Activated CD4-positive, alpha-beta memory T cell treated with anti-CD3 and anti-CD28 coated beads, Interleukin-2, amount 10 ng/mL, durations not matched to agents 7 days and 5 days (primary cell): ENCODE measurements around the gene CACNA1C. TPM values are rescaled to one million over a fixed set of nuclear protein-coding genes. Genes with fewer than 3 reads are reported as not detected.

ENCODE experiments used
- CTCF ChIA-PET: fragments of 350-600 bp; sonication (Branson Sonifier 250); formaldehyde crosslinking; loops from one replicate; lab custom pipeline; 2021; ENCODE audit warnings: antibody characterized with exemption, inconsistent platforms; lab: Charles Lee
- POLR2A ChIA-PET: fragments of 350-600 bp; sonication (Branson Sonifier 250); formaldehyde crosslinking; loops from one replicate; lab custom pipeline; 2021; ENCODE audit warnings: antibody characterized with exemption; lab: Charles Lee
- DNase-seq: peaks from one replicate; pipeline ENCODE4 v3.0.0-alpha.2; 2020
- H3K27ac Mint-ChIP-seq: one replicate; pipeline ENCODE4 v1.8.0; 2021; ENCODE audit warnings: mild to moderate bottlenecking, mixed read lengths
- H3K27me3 Mint-ChIP-seq: one replicate; pipeline ENCODE4 v1.8.0; 2021; ENCODE audit warnings: mixed read lengths
- H3K36me3 Mint-ChIP-seq: one replicate; pipeline ENCODE4 v1.8.0; 2021; ENCODE audit warnings: low read depth, mixed read lengths
- H3K4me1 Mint-ChIP-seq: one replicate; pipeline ENCODE4 v1.8.0; 2021; ENCODE audit warnings: mixed read lengths
- H3K4me3 Mint-ChIP-seq: one replicate; pipeline ENCODE4 v1.8.0; 2021; ENCODE audit warnings: mild to moderate bottlenecking, mixed read lengths
- H3K9me3 Mint-ChIP-seq: one replicate; pipeline ENCODE4 v1.8.0; 2021; ENCODE audit warnings: mixed read lengths
- total RNA-seq, 2 experiments: library from RNA; stranded (reverse); gene quantifications; one replicate each; pipeline ENCODE4 v1.2.3, GENCODE V29; 2021

Gene CACNA1C
- total RNA-seq, 2 experiments from 2014 or later = 0.30 TPM

- Mint-ChIP-seq H3K27me3 (peaks cover 42% of the 10 kb centered on the region), H3K4me1 (peaks cover 8% of the 10 kb centered on the region), H3K27ac (no peak overlapping the region), H3K9me3 (peaks cover 2% of the 10 kb centered on the region), H3K36me3 (no peaks in the 10 kb centered on the region), H3K4me3 (no peak overlapping the region)
- POLR2A ChIA-PET = no interaction called here
- CTCF ChIA-PET = no interaction called here
- no peak for DNase-seq
Measured at GRCh38 chr12:2149091-2149490, 96.3 kb downstream of the CACNA1C start.

DNA sequence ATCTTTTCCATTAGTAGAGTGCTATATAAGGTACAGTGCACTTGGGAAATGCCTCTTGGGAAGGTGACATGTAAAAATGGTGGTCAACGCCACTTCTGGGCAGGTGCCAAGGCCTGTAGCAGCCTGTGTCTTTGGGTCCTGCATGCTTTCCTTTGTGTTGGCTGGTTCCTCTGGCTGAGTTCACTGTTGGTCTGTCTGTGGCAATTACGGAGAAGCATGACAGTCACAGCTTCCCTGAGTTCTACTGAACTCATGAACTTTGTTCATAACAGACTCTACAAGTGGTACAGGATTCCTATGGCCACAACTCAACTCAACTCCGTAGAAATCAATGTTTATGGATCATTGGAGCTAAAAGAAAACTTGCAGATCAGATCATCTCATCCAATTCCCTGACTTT, 98.0 kb downstream of the CACNA1C start:
- peaks cover 2% of the 10 kb centered on the region for H3K9me3 Mint-ChIP-seq
- no peak overlapping the region for H3K27ac Mint-ChIP-seq
- no peak for DNase-seq
- H3K27me3 Mint-ChIP-seq = peaks cover 41% of the 10 kb centered on the region
- H3K4me1 Mint-ChIP-seq = peaks cover 8% of the 10 kb centered on the region
- no peak overlapping the region for H3K4me3 Mint-ChIP-seq
- POLR2A ChIA-PET = no interaction called here
- CTCF ChIA-PET = no interaction called here
- no peaks in the 10 kb centered on the region for H3K36me3 Mint-ChIP-seq

GRCh38 chr12:2151391-2151790, 98.6 kb downstream of the CACNA1C start:
- no peak overlapping the region for H3K27ac Mint-ChIP-seq
- H3K36me3 Mint-ChIP-seq = no peaks in the 10 kb centered on the region
- H3K4me1 Mint-ChIP-seq = peaks cover 8% of the 10 kb centered on the region
- ChIA-PET POLR2A (no interaction called here), CTCF (no interaction called here)
- no peak for DNase-seq
- peaks cover 37% of the 10 kb centered on the region for H3K27me3 Mint-ChIP-seq
- no peak overlapping the region for H3K4me3 Mint-ChIP-seq
- peaks cover 2% of the 10 kb centered on the region for H3K9me3 Mint-ChIP-seq

DNA sequence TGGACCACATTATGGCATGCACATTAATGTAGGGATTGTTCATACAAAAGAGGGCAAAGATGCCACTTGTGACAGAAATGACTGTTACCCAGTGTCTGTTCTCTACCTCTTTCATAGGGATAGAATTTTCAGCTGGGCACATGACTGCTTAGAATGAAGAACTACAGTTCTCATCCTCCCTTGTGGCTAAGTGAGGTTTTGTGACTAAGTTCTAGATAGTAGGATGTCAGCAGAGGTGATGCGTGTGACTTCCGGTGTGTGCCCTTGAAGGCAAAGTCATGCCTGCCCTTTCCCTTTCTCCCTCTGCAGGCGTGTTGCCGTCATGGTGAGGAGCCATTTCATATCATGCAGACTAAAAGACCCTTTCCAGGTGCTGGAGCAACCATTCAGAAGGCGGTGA, 99.3 kb downstream of the CACNA1C start:
- Mint-ChIP-seq H3K27ac (no peak overlapping the region), H3K36me3 (no peaks in the 10 kb centered on the region), H3K9me3 (peaks cover 2% of the 10 kb centered on the region), H3K4me1 (peaks cover 8% of the 10 kb centered on the region), H3K27me3 (peaks cover 35% of the 10 kb centered on the region), H3K4me3 (no peak overlapping the region)
- ChIA-PET CTCF (no interaction called here), POLR2A (no interaction called here)
- peak; percentile 40 for DNase-seq

- H3K27ac Mint-ChIP-seq = no peak overlapping the region
- H3K36me3 Mint-ChIP-seq = no peaks in the 10 kb centered on the region
- H3K9me3 Mint-ChIP-seq = peaks cover under 1% of the 10 kb centered on the region
- H3K4me1 Mint-ChIP-seq = peaks cover 8% of the 10 kb centered on the region
- CTCF ChIA-PET = no interaction called here
- POLR2A ChIA-PET = no interaction called here
- no peak for DNase-seq
- H3K27me3 Mint-ChIP-seq = peaks cover 26% of the 10 kb centered on the region
- H3K4me3 Mint-ChIP-seq = no peak overlapping the region
Measured at GRCh38 chr12:2154050-2154449, 101.3 kb downstream of the CACNA1C start.

DNA sequence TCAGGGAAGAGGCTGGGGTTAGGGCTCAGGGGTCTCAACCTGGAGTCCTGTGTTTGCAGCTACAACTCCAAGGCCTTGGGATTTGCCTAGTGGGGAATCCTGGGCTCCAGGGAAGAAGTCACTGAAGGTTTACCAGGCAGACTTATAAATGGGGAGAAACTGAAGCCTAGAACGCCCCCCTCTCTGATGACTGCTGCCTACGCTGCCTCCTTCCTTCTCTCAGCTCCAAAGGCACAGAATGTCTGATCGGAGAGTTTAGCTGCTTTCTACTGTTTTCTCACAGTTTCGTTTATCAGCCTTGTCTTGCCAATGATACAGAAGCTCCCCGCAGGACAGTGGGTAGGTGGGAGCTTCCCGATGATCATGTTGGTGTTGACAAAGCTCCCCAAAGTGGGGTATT, 101.7 kb downstream of the CACNA1C start:
- Mint-ChIP-seq H3K36me3 (no peaks in the 10 kb centered on the region), H3K27me3 (peaks cover 22% of the 10 kb centered on the region), H3K4me1 (peaks cover 8% of the 10 kb centered on the region), H3K4me3 (no peak overlapping the region), H3K9me3 (no peaks in the 10 kb centered on the region), H3K27ac (no peak overlapping the region)
- ChIA-PET CTCF (no interaction called here), POLR2A (no interaction called here)
- no peak for DNase-seq

GRCh38 chr12:2156333-2156732, 103.5 kb downstream of the CACNA1C start:
- peaks cover 8% of the 10 kb centered on the region for H3K4me1 Mint-ChIP-seq
- H3K36me3 Mint-ChIP-seq = no peaks in the 10 kb centered on the region

DNA sequence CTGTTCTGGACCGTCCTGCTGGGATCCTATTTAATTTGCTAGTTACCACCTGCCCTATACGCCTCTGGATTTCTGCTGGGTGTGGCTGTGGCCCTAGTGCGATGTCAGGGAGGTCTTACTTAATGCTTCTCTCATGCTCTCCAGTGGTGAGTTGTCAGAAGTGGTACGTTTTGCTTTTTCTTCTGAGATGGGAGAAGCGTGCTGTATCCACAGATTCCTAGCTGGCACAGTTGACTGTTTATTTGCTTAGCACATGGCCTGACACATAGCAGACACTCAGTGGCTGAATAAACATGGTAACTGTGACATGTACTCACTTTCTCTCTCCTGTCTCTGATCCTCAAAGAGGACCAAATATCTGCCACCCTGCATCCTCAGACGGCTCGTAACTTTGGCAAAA, 107.3 kb downstream of the CACNA1C start:
- H3K4me1 Mint-ChIP-seq = no peaks in the 10 kb centered on the region
- ChIA-PET POLR2A (no interaction called here), CTCF (no interaction called here)
- H3K27me3 Mint-ChIP-seq = peaks cover 5% of the 10 kb centered on the region
- no peak for DNase-seq
- H3K9me3 Mint-ChIP-seq = no peaks in the 10 kb centered on the region
- H3K4me3 Mint-ChIP-seq = no peak overlapping the region
- no peaks in the 10 kb centered on the region for H3K36me3 Mint-ChIP-seq
- H3K27ac Mint-ChIP-seq = no peak overlapping the region

More at GRCh38 chr12:2156333-2156732, 103.5 kb downstream of the CACNA1C start:
- Mint-ChIP-seq H3K4me3 (no peak overlapping the region), H3K27ac (no peak overlapping the region), H3K27me3 (peaks cover 16% of the 10 kb centered on the region), H3K9me3 (no peaks in the 10 kb centered on the region)
- DNase-seq = no peak
- CTCF ChIA-PET = no interaction called here
- POLR2A ChIA-PET = interaction anchor here (1.1 kb wide), 1 partner anchor 16 kb away, joined by 3 read pairs; no protein-coding TSS in a partner anchor

DNA sequence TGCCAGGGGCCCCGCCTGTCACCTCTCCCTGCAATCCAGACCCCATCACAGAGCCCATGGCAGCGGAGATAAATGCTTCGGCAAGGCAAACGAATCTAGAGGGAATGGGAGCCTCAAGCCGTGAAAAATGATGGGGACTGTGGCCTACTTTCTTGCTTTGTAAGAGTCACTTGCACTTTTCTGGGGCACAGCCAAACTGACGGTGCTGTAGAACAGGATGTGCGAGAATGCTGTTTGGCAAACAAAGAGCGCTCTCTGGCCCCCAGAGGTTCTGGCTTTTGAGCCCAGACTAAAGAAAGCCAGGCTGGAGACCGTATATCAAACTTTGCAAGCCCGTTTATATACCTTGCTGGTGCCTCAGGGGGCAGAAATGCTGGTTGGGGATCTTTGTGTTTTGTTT, 108.7 kb downstream of the CACNA1C start:
- no peak overlapping the region for H3K4me3 Mint-ChIP-seq
- ChIA-PET CTCF (no interaction called here), POLR2A (no interaction called here)
- H3K36me3 Mint-ChIP-seq = no peaks in the 10 kb centered on the region
- H3K9me3 Mint-ChIP-seq = no peaks in the 10 kb centered on the region
- peaks cover 7% of the 10 kb centered on the region for H3K27me3 Mint-ChIP-seq
- DNase-seq = no peak
- no peaks in the 10 kb centered on the region for H3K4me1 Mint-ChIP-seq
- no peak overlapping the region for H3K27ac Mint-ChIP-seq

DNA sequence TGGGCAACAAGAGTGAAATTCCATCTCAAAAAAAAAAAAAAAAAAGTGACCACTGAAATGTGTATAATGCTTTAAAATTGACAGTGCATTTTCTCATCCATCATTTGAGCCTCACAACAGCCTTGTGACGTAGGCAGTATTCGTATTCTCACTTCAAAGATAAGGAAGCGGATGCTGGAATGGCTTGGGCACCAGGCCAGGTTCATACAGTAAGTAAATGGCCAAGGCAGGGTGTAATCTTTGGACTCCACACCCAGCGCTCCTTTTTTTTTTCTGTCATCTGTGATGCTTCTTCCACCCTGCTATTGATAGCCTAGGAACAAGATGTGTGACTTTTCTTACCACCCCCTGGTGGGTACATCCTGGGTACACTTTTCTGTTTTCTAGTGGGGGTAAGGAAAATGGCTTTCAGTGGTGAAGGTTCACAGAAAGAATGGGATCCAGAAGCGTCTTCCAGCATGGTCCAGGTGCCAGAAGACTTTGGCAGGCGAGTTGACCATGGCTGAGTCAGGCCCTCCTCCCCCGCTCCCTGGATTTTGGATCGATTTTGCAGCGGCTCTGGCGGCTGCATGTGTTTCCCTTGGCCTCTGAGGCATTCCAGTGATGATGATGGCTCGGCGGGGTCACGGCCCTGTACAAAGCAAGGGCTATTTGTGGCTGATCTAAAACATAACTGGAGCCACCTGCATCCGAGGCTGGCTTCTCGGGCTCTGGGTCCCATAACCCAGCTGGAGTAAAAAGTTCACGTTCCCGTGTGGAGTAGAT, 110.6 kb downstream of the CACNA1C start:
- Mint-ChIP-seq H3K4me1 (no peaks in the 10 kb centered on the region), H3K36me3 (no peaks in the 10 kb centered on the region), H3K27ac (no peak overlapping the region), H3K4me3 (no peak overlapping the region), H3K27me3 (peaks cover 10% of the 10 kb centered on the region), H3K9me3 (peaks cover 3% of the 10 kb centered on the region)
- POLR2A ChIA-PET = no interaction called here
- CTCF ChIA-PET = no interaction called here
- no peak for DNase-seq

- DNase-seq = no peak
- Mint-ChIP-seq H3K27me3 (peaks cover 10% of the 10 kb centered on the region), H3K36me3 (no peaks in the 10 kb centered on the region), H3K4me3 (no peak overlapping the region), H3K9me3 (peaks cover 4% of the 10 kb centered on the region), H3K4me1 (no peaks in the 10 kb centered on the region), H3K27ac (no peak overlapping the region)
- CTCF ChIA-PET = no interaction called here
- POLR2A ChIA-PET = no interaction called here
Measured at GRCh38 chr12:2165021-2165420, 112.2 kb downstream of the CACNA1C start.

GRCh38 chr12:2165927-2166326, 113.1 kb downstream of the CACNA1C start:
- Mint-ChIP-seq H3K27ac (no peak overlapping the region), H3K4me1 (no peaks in the 10 kb centered on the region), H3K4me3 (no peak overlapping the region), H3K9me3 (peaks cover 4% of the 10 kb centered on the region), H3K36me3 (no peaks in the 10 kb centered on the region), H3K27me3 (peaks cover 10% of the 10 kb centered on the region)
- POLR2A ChIA-PET = no interaction called here
- no peak for DNase-seq
- CTCF ChIA-PET = no interaction called here

- H3K4me1 Mint-ChIP-seq = no peaks in the 10 kb centered on the region
- POLR2A ChIA-PET = interaction anchor here (0.6 kb wide), 1 partner anchor 523 kb away, joined by 3 read pairs; no protein-coding TSS in a partner anchor
- DNase-seq = no peak
- H3K9me3 Mint-ChIP-seq = peaks cover 4% of the 10 kb centered on the region
- H3K27ac Mint-ChIP-seq = no peak overlapping the region
- CTCF ChIA-PET = no interaction called here
- no peak overlapping the region for H3K4me3 Mint-ChIP-seq
- peaks cover 10% of the 10 kb centered on the region for H3K27me3 Mint-ChIP-seq
- no peaks in the 10 kb centered on the region for H3K36me3 Mint-ChIP-seq
Measured at GRCh38 chr12:2166696-2167095, 113.9 kb downstream of the CACNA1C start.

DNA sequence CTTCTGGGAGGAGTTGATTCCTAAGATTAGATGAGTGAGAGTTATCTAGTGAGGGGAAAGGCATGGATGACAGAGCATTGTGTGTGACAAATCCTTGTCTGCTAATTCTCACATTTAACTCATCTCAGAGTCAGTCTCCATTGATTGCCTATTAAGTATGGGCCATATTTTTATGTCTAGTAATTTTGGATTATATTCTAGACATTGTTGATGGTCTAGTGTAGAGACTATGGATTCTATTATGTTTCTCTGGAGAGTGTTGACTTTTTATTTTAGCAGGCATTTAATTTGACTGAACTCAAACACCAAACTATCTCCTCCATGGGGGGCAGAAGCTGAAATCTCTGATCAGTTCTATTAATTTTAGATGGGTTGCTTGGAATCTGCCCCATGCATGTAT, 114.4 kb downstream of the CACNA1C start:
- CTCF ChIA-PET = no interaction called here
- POLR2A ChIA-PET = interaction anchor here (0.6 kb wide), 1 partner anchor 522 kb away, joined by 3 read pairs; no protein-coding TSS in a partner anchor
- DNase-seq = no peak
- H3K27ac Mint-ChIP-seq = no peak overlapping the region
- peaks cover 10% of the 10 kb centered on the region for H3K27me3 Mint-ChIP-seq
- H3K9me3 Mint-ChIP-seq = peaks cover 4% of the 10 kb centered on the region
- no peak overlapping the region for H3K4me3 Mint-ChIP-seq
- no peaks in the 10 kb centered on the region for H3K4me1 Mint-ChIP-seq
- no peaks in the 10 kb centered on the region for H3K36me3 Mint-ChIP-seq
